ENCODE measurements around the gene CROCC2.

The CROCC2 gene

GRCh38 chr2:241005569-241005968 is 99.4 kb downstream of the CROCC2 start:
- DNase-seq = no peak

DNA sequence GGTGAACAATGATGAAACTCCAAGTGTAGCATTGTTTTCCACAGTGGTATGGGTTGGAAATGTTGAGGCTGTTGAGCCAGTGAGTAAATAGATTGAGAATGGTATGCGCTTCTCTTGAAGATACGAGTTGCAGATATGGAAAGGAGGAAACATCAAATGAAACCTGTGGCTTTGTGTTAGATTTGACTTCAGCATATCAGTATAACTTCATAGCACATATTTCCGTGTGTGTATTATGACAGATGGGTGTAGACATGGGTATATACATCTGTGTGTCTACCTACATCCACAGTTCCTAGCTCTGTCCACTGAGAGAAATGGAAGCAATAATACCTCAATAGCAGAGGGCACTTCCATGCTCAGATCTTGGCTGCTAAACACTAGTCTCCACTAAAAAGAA is 100.3 kb downstream of the CROCC2 start:
- no peak for DNase-seq

GRCh38 chr2:241007111-241007510 is 101.0 kb downstream of the CROCC2 start:
- no peak for DNase-seq

DNA sequence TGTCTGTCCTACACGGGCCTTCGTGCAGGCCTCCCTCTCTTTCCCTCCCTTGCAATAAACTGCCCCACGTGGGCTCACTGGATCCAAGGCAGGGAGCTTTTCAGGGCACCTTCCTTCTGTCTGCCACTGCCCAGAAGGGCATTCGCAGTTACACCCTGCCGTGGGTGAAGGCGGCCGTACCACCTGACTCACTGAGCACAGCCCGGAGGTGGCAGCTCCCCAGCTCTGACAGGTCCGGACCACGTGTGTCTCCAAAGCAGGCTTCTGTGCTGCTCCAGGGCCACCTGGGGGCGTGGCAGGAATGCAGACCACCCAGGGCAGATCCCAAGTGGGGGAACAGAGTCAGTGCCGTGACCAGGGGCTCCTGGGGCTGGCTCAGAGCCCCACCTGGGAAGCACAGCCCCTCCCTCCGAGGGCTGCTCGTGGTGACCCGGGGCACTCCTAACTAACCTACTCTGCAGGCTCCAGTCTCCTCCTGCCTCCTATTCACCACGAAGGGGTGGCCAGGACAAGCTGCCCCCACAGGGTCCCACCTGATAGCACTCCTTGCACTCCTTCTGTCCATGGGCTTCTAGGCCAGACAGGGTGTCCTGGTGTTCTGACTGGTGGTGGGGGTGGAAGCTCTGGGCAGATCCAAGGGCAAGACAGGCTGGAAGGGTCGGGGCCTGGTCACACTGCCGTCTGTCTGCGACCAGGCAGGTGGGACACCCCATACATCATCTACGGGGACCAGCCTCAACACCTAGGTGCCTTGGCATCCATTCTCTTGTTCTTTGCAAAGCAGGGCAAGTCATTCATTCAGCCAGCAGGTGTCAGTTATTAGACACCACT is 102.0 kb downstream of the CROCC2 start:
- no peak for DNase-seq

DNA sequence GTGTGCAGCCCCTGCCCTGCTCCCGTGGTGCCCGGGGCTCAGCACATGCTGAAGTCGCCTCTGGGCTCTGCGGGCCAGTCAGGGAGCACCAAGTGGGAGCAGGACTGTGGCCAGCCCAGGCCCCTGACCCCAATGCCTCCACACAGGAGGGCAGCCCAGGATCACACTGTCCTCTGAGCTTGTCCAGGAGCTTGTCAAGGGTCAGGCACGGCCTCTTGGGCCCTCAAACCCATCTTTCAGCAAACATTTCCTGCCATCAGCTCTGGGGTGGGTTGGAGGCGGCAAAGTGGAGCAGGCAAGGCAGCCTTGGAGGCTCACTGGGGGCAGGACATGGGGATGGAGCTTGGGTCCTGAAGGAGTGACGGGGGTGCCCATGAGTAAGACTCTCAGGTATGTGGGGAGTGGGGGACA is 102.6 kb downstream of the CROCC2 start:
- DNase-seq = no peak

DNA sequence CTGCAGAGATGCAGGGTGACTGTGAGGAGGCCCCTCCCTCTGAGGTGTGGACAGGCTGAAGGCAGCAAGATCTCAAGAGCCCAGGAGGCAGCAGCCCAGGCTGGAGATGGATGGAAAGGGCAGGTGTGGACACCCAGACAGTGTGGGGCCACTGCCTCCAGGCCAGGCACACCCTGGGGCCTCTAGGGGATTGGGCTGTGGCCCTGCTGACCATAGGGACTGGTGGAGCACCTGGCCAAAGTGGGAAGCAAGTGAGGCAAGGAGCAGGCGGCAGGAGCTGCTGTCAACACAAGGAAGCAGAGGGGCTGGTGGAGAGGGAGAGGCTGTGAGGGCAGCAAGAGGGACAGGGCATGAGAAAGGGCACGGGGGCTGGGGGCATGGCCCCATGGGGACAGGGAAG is 103.1 kb downstream of the CROCC2 start:
- no peak for DNase-seq

- DNase-seq = peak; percentile 15
Measured at GRCh38 chr2:241009601-241010530, 103.7 kb downstream of the CROCC2 start.

GRCh38 chr2:241010531-241011295 is 104.6 kb downstream of the CROCC2 start:
- no peak for DNase-seq

- DNase-seq = no peak
Measured at GRCh38 chr2:241011296-241011600, 105.1 kb downstream of the CROCC2 start.

GRCh38 chr2:241011751-241012510 is 105.8 kb downstream of the CROCC2 start:
- no peak for DNase-seq

DNA sequence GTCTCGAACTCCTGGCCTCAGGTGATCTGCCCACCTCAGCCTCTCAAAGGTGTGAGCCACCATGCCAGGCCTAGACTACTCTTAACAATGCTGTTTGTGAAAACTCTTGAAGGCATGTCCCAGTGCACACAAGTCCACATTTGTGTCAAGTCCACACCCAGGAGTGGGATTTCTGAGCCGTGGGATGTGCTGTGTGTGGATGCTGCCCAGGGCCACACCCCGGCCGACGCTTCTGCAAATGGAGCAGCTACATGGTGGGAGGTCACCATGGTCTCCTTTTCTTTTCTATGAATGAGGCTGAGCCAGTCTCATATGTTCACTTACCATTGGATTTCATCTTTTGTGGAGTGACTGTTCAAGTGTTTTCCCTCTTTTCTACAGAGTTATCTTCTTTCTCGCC is 108.1 kb downstream of the CROCC2 start:
- DNase-seq = no peak

- no peak for DNase-seq
Measured at GRCh38 chr2:241014764-241015163, 108.6 kb downstream of the CROCC2 start.

DNA sequence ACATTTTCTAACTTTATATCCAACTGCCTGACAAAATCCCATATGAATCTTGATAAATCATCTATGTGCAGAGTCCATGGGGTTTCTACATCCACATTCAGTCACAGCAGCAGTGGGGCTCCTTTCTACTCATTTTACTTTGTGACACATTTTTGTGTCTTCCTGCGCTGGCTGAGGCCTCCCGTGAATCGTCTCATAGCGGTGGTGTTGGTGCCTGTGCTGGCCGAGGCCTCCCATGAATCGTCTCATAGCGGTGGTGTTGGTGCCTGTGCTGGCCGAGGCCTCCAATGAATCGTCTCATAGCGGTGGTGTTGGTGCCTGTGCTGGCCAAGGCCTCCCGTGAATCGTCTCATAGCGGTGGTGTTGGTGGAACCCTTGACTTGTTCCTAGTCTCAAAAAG is 109.3 kb downstream of the CROCC2 start:
- DNase-seq = no peak

GRCh38 chr2:241017228-241017940 is 111.2 kb downstream of the CROCC2 start:
- DNase-seq = no peak

DNA sequence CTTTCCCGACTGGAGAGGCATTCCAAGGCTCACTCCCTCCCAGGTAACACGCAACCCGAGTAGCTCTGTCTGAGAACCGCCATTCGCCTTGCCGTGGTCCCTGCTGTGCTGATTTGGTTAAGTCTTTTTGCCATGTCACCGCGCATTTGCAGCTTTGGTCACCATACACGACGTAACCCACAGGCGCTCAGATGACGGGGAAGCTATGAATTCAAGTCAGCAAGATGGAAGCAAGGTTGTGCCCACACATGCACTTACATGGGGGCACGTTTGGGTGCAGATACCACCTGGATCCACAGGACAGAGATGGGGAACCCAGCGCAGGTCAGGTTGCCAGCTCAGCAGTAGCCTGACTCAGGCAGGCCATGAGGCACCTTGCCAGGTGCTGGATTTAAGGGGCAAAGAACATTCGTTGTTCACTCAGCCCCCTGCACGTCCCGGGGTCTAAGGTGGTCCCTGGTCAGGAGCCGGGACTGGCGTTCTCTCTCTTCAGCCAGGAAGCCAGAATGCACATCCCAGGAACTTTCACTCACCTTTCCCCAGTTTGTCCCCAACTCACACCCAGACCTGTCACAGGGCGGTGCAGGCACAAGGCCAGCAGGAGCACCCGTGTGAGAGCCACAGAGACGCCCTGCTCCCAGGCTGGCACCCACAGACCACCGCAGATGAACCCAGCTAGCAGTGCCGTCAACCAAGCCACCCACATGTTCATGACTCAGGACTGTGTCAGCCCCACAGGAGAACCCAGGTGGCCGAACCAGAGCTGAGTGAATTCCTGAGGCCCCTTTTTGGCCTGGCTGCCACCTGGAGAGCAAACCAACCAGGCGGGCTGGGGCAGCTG is 112.1 kb downstream of the CROCC2 start:
- no peak for DNase-seq

DNA sequence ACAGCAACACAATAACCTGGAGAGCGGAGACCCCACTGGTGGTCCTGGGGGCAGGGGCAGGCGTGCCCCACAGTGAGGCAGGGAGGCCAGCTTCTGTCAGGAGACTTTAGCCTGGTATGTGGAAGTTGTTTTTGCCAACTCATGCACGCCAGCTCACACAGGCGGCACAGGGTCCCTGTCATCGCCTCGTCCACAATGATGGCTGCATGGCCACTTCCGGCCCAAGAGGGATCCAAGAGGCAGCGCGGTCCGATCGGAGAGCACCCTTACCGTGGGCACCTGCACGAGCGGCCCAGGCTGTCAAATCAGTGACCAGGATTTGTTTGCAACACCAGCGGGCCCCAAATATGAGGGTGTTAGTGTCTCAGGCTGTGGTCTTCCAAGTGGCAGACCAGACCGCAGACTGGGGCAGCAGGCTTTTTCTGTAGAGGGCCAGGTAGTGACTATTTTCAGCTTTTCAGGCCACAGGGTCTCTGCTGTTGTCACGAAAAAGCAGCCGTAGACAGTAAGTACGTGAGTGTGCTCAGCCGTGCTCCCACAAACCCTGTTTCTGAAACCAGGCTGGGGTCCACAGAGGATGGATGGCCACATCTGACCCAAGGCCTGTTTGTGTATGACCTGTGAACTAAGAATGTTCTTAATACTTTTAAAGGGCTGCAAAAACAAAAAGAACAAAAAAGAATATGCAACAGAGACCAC is 113.5 kb downstream of the CROCC2 start:
- DNase-seq = no peak

DNA sequence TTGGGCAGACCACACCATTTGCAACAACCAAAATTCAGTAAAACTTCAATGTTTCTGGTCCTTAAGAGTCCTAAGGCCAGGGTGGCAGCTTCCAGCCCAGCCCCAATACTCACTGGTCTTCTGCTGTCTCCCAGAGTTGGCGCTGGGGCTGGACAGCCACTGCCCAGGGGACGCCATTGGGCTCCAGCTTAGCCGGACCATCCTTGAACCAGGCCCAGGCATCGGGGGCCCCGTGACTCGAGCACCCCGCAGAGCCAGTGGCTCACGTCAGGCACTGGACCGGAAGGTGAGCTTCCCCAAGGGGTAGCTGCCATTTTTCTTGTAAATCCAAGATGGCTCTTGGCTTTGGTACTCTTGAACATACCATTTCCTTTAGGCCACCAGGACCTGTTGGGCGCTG is 114.1 kb downstream of the CROCC2 start:
- DNase-seq = no peak

GRCh38 chr2:241020629-241021190 is 114.6 kb downstream of the CROCC2 start:
- DNase-seq = no peak

- no peak for DNase-seq
Measured at GRCh38 chr2:241025639-241026038, 119.5 kb downstream of the CROCC2 start.
